HCT116 (cell line): Measurements from ENCODE around the gene NABP1. TPM values are rescaled to one million over a fixed set of nuclear protein-coding genes. Genes with fewer than 3 reads are reported as not detected.
A peak's percentile ranks its signal among the peaks of the same experiment; 100 is the strongest.

Experiments used
- ATAC-seq: fragments of 200-7000 bp; cut with Tn5 transposase; 2 replicates; pipeline ENCODE4 v1.9.1; 2020; ENCODE audit warnings: mild to moderate bottlenecking, moderate library complexity
- BruUV-seq: library from RNA; stranded (reverse); fragments of 400-500 nt; replicated peaks from 2 replicates; lab custom pipeline; 2021; lab: Mats Ljungman, UMichigan
- CTCF ChIA-PET: fragments of 300-600 bp; sonication (Branson Sonifier 250); formaldehyde crosslinking; loops from one replicate; lab custom pipeline; 2021; ENCODE audit warnings: antibody characterized with exemption; lab: Charles Lee
- POLR2A ChIA-PET: fragments of 300-600, 350-600 bp; sonication (Branson Sonifier 250); formaldehyde crosslinking; loops from one replicate; lab custom pipeline; 2021; ENCODE audit warnings: antibody characterized with exemption; lab: Charles Lee
- RAD21 ChIA-PET, 2 experiments: fragments of 300-600 bp; sonication (Branson Sonifier 250); formaldehyde crosslinking; loops; one replicate each; lab custom pipeline; 2023; ENCODE audit warnings: low total read pairs in 2 of 2; ENCODE audit not compliant: uncharacterized antibody in 2 of 2, unreplicated experiment in 2 of 2, low non-redundant PET in 1 of 2; lab: Charles Lee
- DNase-seq: peaks from one replicate; pipeline ENCODE4 v3.0.0-alpha.2; 2010; ENCODE audit warnings: low read depth, low spot score
- H2AFZ ChIP-seq: fragments of 200-600 bp; shearing (Covaris generic), sonication (generic); 2 replicates; pipeline ENCODE4 v1.6.1; 2017; ENCODE audit warnings: low read depth, mixed run types, mixed read lengths, antibody characterized with exemption, low read length; ENCODE audit not compliant: poor library complexity, severe bottlenecking
- H3K27ac ChIP-seq: 2 replicates; pipeline ENCODE4 v1.5.1; 2012; ENCODE audit warnings: low read depth, low read length
- H3K27me3 ChIP-seq: fragments of 200-600 bp; sonication (generic); 2 replicates; pipeline ENCODE4 v1.6.1; 2016; ENCODE audit warnings: mixed run types, low read length, mixed read lengths; ENCODE audit not compliant: insufficient read depth
- H3K36me3 ChIP-seq, 2 experiments: fragments of 200-500 bp in 1 of 2; fragments of 200-600 bp in 1 of 2; sonication (Bioruptor generic) in 1 of 2; sonication (generic) in 1 of 2; 2 replicates each; pipeline versions ENCODE4 v1.5.1 to v1.6.1; 2014 to 2016; ENCODE audit warnings: low read length in 2 of 2, inconsistent platforms in 1 of 2, mixed read lengths in 1 of 2, mixed run types in 1 of 2; ENCODE audit not compliant: insufficient read depth in 2 of 2, control insufficient read depth in 1 of 2
- H3K4me1 ChIP-seq, 2 experiments: fragments of 200-600 bp in 1 of 2; sonication (generic) in 1 of 2; 2 replicates each; pipeline versions ENCODE4 v1.5.1 to v1.6.1; 2012 to 2017; ENCODE audit warnings: low read length in 2 of 2, inconsistent platforms in 1 of 2, mild to moderate bottlenecking in 1 of 2, mixed read lengths in 1 of 2, mixed run types in 1 of 2, moderate library complexity in 1 of 2; ENCODE audit not compliant: insufficient read depth in 2 of 2, control insufficient read depth in 1 of 2
- H3K4me2 ChIP-seq: fragments of 200-600 bp; sonication (generic); 2 replicates; pipeline ENCODE4 v1.6.1; 2017; ENCODE audit warnings: mixed run types, low read length, mixed read lengths
- H3K4me3 ChIP-seq, 2 experiments: fragments of 200-600 bp in 1 of 2; sonication (generic) in 1 of 2; replicated peaks in 1 of 2; 2 replicates each; pipeline ENCODE4 v1.5.1; 2011 to 2016; ENCODE audit warnings: low read length in 2 of 2, control low read depth in 1 of 2, low read depth in 1 of 2, mild to moderate bottlenecking in 1 of 2, mixed read lengths in 1 of 2, mixed run types in 1 of 2
- H3K79me2 ChIP-seq: fragments of 200-600 bp; sonication (generic); 2 replicates; pipeline ENCODE4 v1.6.1; 2017; ENCODE audit warnings: mild to moderate bottlenecking, mixed run types, low read length, moderate library complexity, mixed read lengths; ENCODE audit not compliant: insufficient read depth
- H3K9ac ChIP-seq: fragments of 200-600 bp; sonication (generic); 2 replicates; pipeline ENCODE4 v1.6.1; 2016; ENCODE audit warnings: low read length, mixed read lengths
- H3K9me2 ChIP-seq: fragments of 200-600 bp; sonication (generic), shearing (Covaris generic); 2 replicates; pipeline ENCODE4 v1.6.1; 2017; ENCODE audit warnings: mixed run types, mild to moderate bottlenecking, moderate library complexity; ENCODE audit not compliant: insufficient read depth
- H3K9me3 ChIP-seq, 2 experiments: fragments of 200-500 bp in 1 of 2; fragments of 200-600 bp in 1 of 2; sonication (Bioruptor generic) in 1 of 2; sonication (generic) in 1 of 2; 2 replicates each; pipeline ENCODE4 v1.6.1; 2014 to 2017; ENCODE audit warnings: low read length in 2 of 2, mixed read lengths in 2 of 2, inconsistent platforms in 1 of 2, low read depth in 1 of 2, mild to moderate bottlenecking in 1 of 2, mixed run types in 1 of 2, moderate library complexity in 1 of 2; ENCODE audit not compliant: control insufficient read depth in 1 of 2, insufficient read depth in 1 of 2
- H4K20me1 ChIP-seq: fragments of 200-600 bp; sonication (generic), shearing (Covaris generic); 2 replicates; pipeline ENCODE4 v1.6.1; 2017; ENCODE audit warnings: mixed run types, mild to moderate bottlenecking, moderate library complexity; ENCODE audit not compliant: insufficient read depth
- CBX3 ChIP-seq: IDR thresholded peaks from 2 replicates; pipeline ENCODE4 v1.6.1; 2012; ENCODE audit warnings: low read depth
- CEBPB ChIP-seq: IDR thresholded peaks from 2 replicates; pipeline ENCODE4 v1.6.1; 2012; ENCODE audit warnings: low read depth
- CTCF ChIP-seq, 3 experiments: fragments of 200-600 bp in 1 of 3; sonication (generic) in 1 of 3; IDR thresholded peaks in 2 of 3; conservative IDR thresholded peaks in 1 of 3; 2 replicates each; pipeline ENCODE4 v1.5.1; 2012 to 2017; ENCODE audit warnings: low read depth in 2 of 3, low read length in 2 of 3, antibody characterized with exemption in 1 of 3, borderline replicate concordance in 1 of 3, control low read depth in 1 of 3, mild to moderate bottlenecking in 1 of 3, mixed read lengths in 1 of 3, mixed run types in 1 of 3, moderate library complexity in 1 of 3; ENCODE audit not compliant: insufficient read depth in 1 of 3
- ELF1 ChIP-seq: IDR thresholded peaks from 2 replicates; pipeline ENCODE4 v1.6.1; 2012; ENCODE audit warnings: low read depth, borderline replicate concordance
- EZH2 ChIP-seq: fragments of 200-600 bp; sonication (generic); IDR thresholded peaks from 2 replicates; pipeline ENCODE4 v1.6.1; 2017; ENCODE audit warnings: antibody characterized with exemption, mixed run types
- EZH2phosphoT487 ChIP-seq: fragments of 200-600 bp; IDR thresholded peaks from 2 replicates; pipeline ENCODE4 v1.6.1; 2018; ENCODE audit warnings: antibody characterized with exemption, borderline replicate concordance
- FOSL1 ChIP-seq: IDR thresholded peaks from 2 replicates; pipeline ENCODE4 v1.6.1; 2012; ENCODE audit warnings: low read depth
- JUND ChIP-seq: IDR thresholded peaks from 2 replicates; pipeline ENCODE4 v1.6.1; 2012
- MAX ChIP-seq: IDR thresholded peaks from 2 replicates; pipeline ENCODE4 v1.6.1; 2012
- POLR2AphosphoS5 ChIP-seq: IDR thresholded peaks from 2 replicates; pipeline ENCODE4 v1.6.1; 2011; ENCODE audit warnings: mild to moderate bottlenecking, low read depth, low read length, moderate library complexity
- RAD21 ChIP-seq: IDR thresholded peaks from 2 replicates; pipeline ENCODE4 v1.6.1; 2012; ENCODE audit warnings: low read depth, mild to moderate bottlenecking
- REST ChIP-seq: IDR thresholded peaks from 2 replicates; pipeline ENCODE4 v1.6.1; 2012; ENCODE audit warnings: low read depth
- SRF ChIP-seq: IDR thresholded peaks from 2 replicates; pipeline ENCODE4 v1.6.1; 2012; ENCODE audit warnings: low read depth
- TCF7L2 ChIP-seq: IDR thresholded peaks from 2 replicates; pipeline ENCODE4 v1.7.0; 2011; ENCODE audit warnings: borderline replicate concordance, inconsistent platforms; ENCODE audit not compliant: insufficient read depth, insufficient read length; ENCODE audit errors: extremely low read depth
- YY1 ChIP-seq: IDR thresholded peaks from 2 replicates; pipeline ENCODE4 v1.6.1; 2011; ENCODE audit warnings: low read length, low read depth, moderate library complexity, mild to moderate bottlenecking; ENCODE audit not compliant: insufficient replicate concordance; ENCODE audit errors: extremely low read depth
- ZFX ChIP-seq: fragments of 450-650 bp; IDR thresholded peaks from 2 replicates; pipeline ENCODE4 v1.6.1; 2017
- intact Hi-C: fragments of 100-400 bp; cut with micrococcal nuclease; formaldehyde crosslinking; loops from 2 replicates; pipeline ENCODE4 v1.10.0; 2022
- total RNA-seq: library from RNA; stranded (reverse); gene quantifications from one replicate; pipeline ENCODE4 v1.2.1, GENCODE V29; 2021; ENCODE audit not compliant: unreplicated experiment
- TF ChIP-seq, protein P1 (sequence below): IDR thresholded peaks from 2 replicates; pipeline ENCODE4 v1.6.1; 2011; ENCODE audit warnings: mild to moderate bottlenecking, low read length, moderate library complexity; ENCODE audit not compliant: insufficient replicate concordance; ENCODE audit errors: extremely low read depth
- TF ChIP-seq, protein P2 (sequence below): IDR thresholded peaks from 2 replicates; pipeline ENCODE4 v1.6.1; 2012

Gene NABP1
- total RNA-seq, 1 experiment from 2014 or later: 39.3 TPM

DNA sequence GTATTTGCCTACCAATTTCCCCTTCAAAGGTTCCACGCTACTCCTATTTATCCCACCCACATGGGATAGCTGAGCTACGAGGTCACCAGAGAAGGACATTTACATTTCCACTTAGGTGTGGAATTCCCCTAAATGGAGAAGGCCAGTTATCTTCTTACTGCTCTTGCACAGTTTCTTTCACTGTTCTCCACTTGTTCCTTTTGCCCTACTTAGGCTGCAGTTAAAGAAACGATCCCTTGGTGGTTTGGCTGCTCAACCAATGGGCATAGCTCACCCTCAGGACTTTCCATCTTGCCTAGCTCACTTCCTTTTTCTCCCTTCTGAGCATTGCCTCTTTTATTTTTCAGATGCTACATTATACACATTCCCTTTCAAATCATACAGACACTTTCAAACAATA lies 11.2 kb upstream of the NABP1 start:
- no TSS peak for BruUV-seq
- Histone ChIP-seq H3K4me2 (no peak overlapping the region), H3K27ac (no peak overlapping the region), H3K36me3 (no peaks in the 10 kb centered on the region), H4K20me1 (no peaks in the 10 kb centered on the region), H3K4me3 (no peak overlapping the region), H3K9me3 (no peaks in the 10 kb centered on the region), H2AFZ (peak overlapping the region; percentile 9), H3K9ac (no peak overlapping the region), H3K9me2 (no peaks in the 10 kb centered on the region), H3K27me3 (no peaks in the 10 kb centered on the region), H3K79me2 (no peaks in the 10 kb centered on the region), H3K4me1 (peaks cover 0 to 4% of the 10 kb centered on the region in 2 experiments; a peak in 1 of 4 replicates)
- ChIA-PET RAD21 (no interaction called here), POLR2A (interaction anchor here (5.4 kb wide), 1 partner anchor 11 kb away, joined by 35 read pairs; the partner anchor contains the start of gene NABP1), CTCF (no interaction called here)
- DNase-seq (no peak), ATAC-seq (no peak)
- intact Hi-C loops: no loop called here
- TF ChIP-seq, protein P1, sequence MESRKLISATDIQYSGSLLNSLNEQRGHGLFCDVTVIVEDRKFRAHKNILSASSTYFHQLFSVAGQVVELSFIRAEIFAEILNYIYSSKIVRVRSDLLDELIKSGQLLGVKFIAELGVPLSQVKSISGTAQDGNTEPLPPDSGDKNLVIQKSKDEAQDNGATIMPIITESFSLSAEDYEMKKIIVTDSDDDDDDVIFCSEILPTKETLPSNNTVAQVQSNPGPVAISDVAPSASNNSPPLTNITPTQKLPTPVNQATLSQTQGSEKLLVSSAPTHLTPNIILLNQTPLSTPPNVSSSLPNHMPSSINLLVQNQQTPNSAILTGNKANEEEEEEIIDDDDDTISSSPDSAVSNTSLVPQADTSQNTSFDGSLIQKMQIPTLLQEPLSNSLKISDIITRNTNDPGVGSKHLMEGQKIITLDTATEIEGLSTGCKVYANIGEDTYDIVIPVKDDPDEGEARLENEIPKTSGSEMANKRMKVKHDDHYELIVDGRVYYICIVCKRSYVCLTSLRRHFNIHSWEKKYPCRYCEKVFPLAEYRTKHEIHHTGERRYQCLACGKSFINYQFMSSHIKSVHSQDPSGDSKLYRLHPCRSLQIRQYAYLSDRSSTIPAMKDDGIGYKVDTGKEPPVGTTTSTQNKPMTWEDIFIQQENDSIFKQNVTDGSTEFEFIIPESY: no peak
- TF ChIP-seq YY1 (no peak), CBX3 (no peak), FOSL1 (no peak), EZH2 (no peak), POLR2AphosphoS5 (no peak), MAX (no peak), CTCF (IDR thresholded peaks at IDR 0.05 in 2 of 3, conservative IDR thresholded peaks at IDR 0.05 in 1 of 3; ENCODE audit: borderline replicate concordance in 1 of 3, insufficient read depth in 1 of 3, low read depth in 2 of 3, low read length in 2 of 3) (no peak), REST (no peak), SRF (no peak), RAD21 (no peak), ELF1 (no peak), ZFX (no peak), EZH2phosphoT487 (no peak), JUND (no peak), CEBPB (no peak), TCF7L2 (no peak)
- TF ChIP-seq, protein P2, sequence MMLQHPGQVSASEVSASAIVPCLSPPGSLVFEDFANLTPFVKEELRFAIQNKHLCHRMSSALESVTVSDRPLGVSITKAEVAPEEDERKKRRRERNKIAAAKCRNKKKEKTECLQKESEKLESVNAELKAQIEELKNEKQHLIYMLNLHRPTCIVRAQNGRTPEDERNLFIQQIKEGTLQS: no peak
